Stimulated activated CD4-positive, alpha-beta T cell treated with anti-CD3 and anti-CD28 coated beads, Interleukin-4, amount 100 ng/mL, for 1 hour (primary cell): Measurements from ENCODE around the gene DUSP10.

Experiments used
- DNase-seq: peaks from one replicate; pipeline ENCODE4 v3.0.0-alpha.2; 2020

The DUSP10 gene

DNA sequence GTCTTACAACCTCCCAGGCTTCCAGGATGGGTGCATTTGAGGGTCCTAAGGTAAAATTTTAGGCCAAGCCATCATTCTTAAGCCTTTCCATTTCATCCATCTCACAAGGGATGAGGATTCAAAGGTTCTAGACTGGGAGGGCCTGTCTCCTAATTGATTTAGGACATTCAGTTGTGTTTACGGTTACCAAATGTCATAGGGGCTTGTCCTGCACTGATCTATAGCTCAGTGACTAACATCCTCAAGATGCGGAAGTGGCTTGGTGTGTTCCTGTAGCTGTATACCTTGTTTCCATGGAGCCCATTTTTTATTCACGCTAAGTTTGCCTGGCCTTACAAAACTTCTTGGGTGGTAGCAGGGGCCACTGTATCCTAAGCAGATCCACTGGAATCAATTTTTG lies 52.8 kb downstream of the DUSP10 start:
- no peak for DNase-seq

GRCh38 chr1:221688488-221688843 lies 53.4 kb downstream of the DUSP10 start:
- DNase-seq = no peak

GRCh38 chr1:221687836-221688487 lies 53.9 kb downstream of the DUSP10 start:
- no peak for DNase-seq

- DNase-seq = no peak
Observed at GRCh38 chr1:221683681-221684080, 58.2 kb downstream of the DUSP10 start.

- no peak for DNase-seq
Observed at GRCh38 chr1:221680085-221680484, 61.8 kb downstream of the DUSP10 start.

GRCh38 chr1:221678014-221678413 lies 63.9 kb downstream of the DUSP10 start:
- DNase-seq = no peak

- no peak for DNase-seq
Observed at GRCh38 chr1:221675880-221676800, 65.7 kb downstream of the DUSP10 start.

- no peak for DNase-seq
Observed at GRCh38 chr1:221672965-221673364, 68.9 kb downstream of the DUSP10 start.

- DNase-seq = no peak
Observed at GRCh38 chr1:221672239-221672645, 69.6 kb downstream of the DUSP10 start.

DNA sequence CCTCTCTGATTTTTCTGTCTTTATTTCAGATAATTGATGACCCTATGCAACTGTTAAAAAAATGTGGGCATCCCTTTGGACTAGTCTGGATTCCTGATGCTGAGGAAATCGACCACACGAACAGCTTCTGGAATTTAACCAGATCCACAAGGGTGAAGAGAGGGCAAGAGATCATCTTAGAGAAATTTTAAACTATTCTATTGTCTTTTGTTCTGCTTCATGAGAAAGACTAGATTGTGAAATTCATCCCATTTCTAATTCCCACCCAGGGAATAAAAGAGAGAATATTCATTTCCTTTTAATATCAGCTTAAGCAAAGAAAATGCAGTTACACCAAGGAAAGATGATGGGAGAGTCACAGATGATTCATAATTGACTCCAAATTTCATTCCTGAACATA lies 71.8 kb downstream of the DUSP10 start:
- DNase-seq = no peak

- no peak for DNase-seq
Observed at GRCh38 chr1:221669441-221669840, 72.4 kb downstream of the DUSP10 start.

DNA sequence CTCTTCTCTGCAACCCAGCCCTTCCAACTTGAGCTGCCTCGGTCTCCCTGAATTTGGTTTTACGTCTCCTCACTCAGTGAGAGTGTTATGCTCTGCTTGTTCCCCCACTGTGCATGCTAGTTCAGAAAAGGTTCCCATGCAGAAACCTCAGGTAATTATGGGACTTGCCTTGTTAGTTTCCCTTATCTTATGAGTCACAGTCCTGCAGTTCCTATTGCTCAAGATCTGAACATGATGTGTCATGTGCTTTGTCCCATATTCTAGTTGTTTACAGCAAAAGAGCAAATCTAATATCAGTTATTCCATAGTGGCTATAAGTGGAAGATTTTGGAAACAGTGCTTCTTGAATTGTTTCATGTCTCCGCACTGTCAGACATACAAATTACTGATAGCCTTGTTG lies 74.4 kb downstream of the DUSP10 start:
- DNase-seq = no peak

GRCh38 chr1:221664253-221664652 lies 77.6 kb downstream of the DUSP10 start:
- DNase-seq = no peak

DNA sequence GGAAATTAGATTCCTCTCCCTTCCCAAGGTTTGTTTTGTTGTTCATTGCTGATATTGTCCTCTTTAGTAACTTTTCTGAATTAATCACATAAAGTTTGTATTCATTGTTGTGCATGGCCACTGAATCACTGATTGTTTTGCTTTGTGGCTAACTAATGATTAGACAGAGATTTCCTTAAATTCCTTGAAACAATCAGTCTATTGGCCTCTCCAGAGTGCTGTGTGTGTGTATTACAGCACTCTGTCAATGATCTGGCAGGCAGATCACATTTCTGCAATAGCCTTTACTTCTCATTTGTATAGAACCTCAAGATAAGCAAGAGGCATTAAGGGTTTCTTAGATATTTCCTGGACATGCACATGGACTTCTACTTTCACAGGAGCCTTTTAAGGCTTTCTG lies 78.6 kb downstream of the DUSP10 start:
- no peak for DNase-seq

DNA sequence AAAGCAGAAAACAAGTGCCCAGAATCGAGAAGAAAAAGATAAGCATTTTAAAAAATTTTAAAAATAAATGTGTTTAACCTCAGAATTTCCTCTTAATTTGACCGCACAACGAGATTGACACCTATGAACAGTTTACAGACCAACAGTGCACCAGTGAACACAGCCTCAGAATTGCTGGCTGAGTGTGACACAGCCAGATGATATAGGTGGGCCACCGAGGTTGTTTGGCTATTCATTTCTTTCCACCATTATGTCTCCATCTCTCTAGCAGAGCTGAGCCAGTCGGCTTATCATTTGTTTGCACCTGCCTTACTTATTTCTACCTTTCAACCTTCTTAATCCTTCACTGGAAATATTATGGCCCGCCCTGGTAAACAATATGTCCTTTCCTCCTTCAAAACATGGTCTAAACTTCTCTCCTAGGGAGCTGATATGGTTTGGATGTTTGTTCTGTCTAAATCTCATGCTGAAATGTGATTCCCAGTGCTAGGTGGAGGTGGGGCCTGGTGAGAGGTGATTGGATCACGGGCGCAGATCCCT lies 86.1 kb downstream of the DUSP10 start:
- no peak for DNase-seq
